IPS-20b (cell line): ENCODE measurements around the gene MED27.

Source experiments
- H3K27ac ChIP-seq: one replicate; pipeline ENCODE4 v1.5.1; 2013; ENCODE audit warnings: low read length
- H3K27me3 ChIP-seq: 2 replicates; pipeline ENCODE4 v1.6.1; 2013; ENCODE audit warnings: mild to moderate bottlenecking, low read length, inconsistent platforms; ENCODE audit not compliant: insufficient read depth
- H3K36me3 ChIP-seq: 2 replicates; pipeline ENCODE4 v1.6.1; 2013; ENCODE audit warnings: low read depth, mild to moderate bottlenecking, inconsistent platforms, low read length, moderate library complexity; ENCODE audit not compliant: insufficient read depth
- H3K4me1 ChIP-seq: 2 replicates; pipeline ENCODE4 v1.6.1; 2013; ENCODE audit warnings: mild to moderate bottlenecking, control low read depth, inconsistent platforms, low read length, moderate library complexity; ENCODE audit not compliant: insufficient read depth
- H3K4me3 ChIP-seq: 2 replicates; pipeline ENCODE4 v1.5.1; 2013; ENCODE audit warnings: mild to moderate bottlenecking, low read length, inconsistent platforms
- H3K9ac ChIP-seq: 2 replicates; pipeline ENCODE4 v1.6.1; 2013; ENCODE audit warnings: low read depth, mild to moderate bottlenecking, inconsistent platforms, low read length, moderate library complexity
- H3K9me3 ChIP-seq: 2 replicates; pipeline ENCODE4 v1.6.1; 2013; ENCODE audit warnings: mild to moderate bottlenecking, low read depth, low read length, inconsistent platforms; ENCODE audit not compliant: insufficient read depth

The MED27 gene

DNA sequence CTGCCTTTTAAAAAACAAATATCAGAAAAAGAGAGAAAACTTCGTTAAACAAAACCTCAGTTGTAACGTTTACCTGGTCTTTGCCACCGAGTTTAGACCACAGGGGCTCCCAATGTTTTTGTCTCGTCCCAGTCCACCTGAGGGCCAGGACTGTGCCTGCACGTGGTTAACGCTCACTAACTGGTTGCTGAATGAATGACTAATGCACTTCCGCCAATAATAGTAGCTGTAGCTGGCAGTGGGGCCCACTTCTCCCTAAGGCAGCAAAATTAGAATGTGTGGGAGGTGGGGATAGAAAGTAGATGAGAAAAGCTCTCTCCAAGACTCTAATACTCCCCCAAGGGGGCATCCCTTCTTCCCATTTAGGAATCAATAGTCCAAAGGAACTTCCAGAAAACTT, 29.1 kb upstream of the MED27 start:
- Histone ChIP-seq H3K27me3 (peaks cover 2% of the 10 kb centered on the region; the same call in 1 of the 2 replicates), H3K9me3 (no peaks in the 10 kb centered on the region), H3K4me3 (no peak overlapping the region), H3K4me1 (no peaks in the 10 kb centered on the region; the same call in none of the 2 replicates), H3K36me3 (no peaks in the 10 kb centered on the region), H3K27ac (no peak overlapping the region), H3K9ac (no peak overlapping the region)

DNA sequence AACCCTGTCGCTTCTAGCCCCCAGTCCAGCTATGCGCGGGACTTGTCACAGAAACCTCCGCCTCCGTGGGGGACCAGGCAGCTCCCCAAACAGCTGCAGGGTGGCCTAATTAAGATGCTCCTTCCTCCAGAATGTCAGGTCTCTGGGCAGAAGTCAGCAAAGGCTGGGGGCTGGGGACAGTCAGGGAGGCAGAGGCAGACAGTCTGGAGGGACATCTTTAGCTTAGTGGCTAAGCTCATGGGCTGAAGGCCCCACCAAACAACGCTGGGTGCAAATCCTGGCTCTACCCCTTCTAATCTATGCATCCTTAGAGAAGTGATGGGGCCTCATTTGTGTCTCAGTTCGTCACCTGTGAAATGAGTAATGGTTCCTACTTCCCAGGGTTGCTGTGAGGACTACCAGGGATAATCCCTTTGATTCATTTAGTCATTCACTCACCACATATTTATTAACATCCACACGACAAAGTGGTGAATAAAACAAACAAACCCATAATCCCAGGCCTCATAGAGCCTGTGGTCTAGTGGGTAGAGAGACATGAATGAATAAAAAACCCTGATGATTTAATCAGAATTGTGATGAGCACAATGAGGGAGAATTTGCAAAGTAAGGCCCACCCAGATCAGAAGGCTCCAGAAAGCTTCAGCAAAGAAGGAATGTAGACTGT, 20.2 kb upstream of the MED27 start:
- no peaks in the 10 kb centered on the region for H3K36me3 ChIP-seq
- H3K4me3 ChIP-seq, result no peak overlapping the region
- no peak overlapping the region for H3K9ac ChIP-seq
- H3K27me3 ChIP-seq, result peaks cover 3% of the 10 kb centered on the region; the same call in 1 of the 2 replicates
- H3K9me3 ChIP-seq, result no peaks in the 10 kb centered on the region
- H3K27ac ChIP-seq, result no peak overlapping the region
- H3K4me1 ChIP-seq, result no peaks in the 10 kb centered on the region

DNA sequence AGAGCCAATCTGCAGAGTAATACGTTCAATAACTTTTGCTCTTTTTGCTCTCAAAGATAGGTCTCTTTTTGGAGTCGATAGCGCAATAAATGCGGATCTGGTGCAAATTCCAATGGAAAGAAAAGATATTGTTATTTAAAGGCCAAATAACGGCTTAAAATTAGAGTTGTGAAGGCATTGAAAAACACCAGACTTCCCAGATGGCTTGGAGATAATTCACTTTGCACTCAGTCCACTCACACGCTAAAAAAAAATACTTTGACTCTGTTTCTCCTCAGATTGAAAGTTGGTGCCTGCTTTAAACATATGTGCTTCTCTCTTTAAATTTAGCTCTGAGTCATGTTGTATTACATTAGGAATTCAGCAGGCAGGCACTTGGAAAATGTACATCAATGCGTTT, 19.5 kb upstream of the MED27 start:
- H3K27ac ChIP-seq, result no peak overlapping the region
- peaks cover 3% of the 10 kb centered on the region; the same call in 1 of the 2 replicates for H3K27me3 ChIP-seq
- no peaks in the 10 kb centered on the region for H3K9me3 ChIP-seq
- H3K4me1 ChIP-seq, result no peaks in the 10 kb centered on the region
- no peaks in the 10 kb centered on the region for H3K36me3 ChIP-seq
- no peak overlapping the region for H3K4me3 ChIP-seq
- H3K9ac ChIP-seq, result no peak overlapping the region

DNA sequence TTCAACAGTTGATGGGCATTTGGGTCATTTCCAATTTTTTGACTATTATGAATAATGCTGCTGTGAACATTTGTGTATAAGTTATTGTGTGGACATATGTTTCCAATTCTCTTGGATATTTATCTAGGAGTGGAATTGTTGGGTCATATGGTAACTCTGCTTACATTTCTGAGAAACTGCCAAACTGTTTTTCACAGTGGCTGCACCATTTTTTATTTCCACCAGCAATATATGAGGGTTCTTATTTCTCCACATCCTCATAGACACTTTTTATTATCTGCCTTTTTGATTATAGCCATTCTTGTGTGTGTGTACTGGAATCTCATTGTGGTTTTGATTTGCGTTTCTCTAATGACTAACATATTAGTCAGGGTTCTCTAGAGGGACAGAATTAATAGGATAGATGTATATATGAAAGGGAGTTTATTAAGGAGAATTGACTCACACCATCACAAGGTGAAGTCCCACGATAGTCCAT, 14.7 kb upstream of the MED27 start:
- Histone ChIP-seq H3K27me3 (peaks cover 3% of the 10 kb centered on the region; the same call in 1 of the 2 replicates), H3K36me3 (no peaks in the 10 kb centered on the region), H3K9ac (no peak overlapping the region), H3K27ac (no peak overlapping the region), H3K4me3 (no peak overlapping the region), H3K9me3 (no peaks in the 10 kb centered on the region), H3K4me1 (no peaks in the 10 kb centered on the region)

DNA sequence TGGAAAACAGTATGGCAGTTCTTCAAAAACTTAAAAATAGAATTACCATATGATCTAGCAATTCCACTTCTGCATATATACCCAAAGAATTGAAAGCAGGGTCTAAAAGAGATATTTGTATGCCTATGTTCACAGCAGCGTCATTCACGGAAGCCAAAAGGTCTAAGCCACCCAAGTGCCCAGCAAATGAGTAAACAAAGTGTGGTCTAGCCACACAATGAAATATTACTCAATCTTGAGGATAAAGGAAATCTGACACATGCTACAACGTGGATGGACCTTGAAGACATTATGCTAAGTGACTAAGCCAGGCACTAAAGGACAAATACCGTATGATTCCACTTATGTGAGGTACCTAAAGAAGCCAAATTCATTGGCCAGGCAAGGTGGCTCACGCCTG, 11.1 kb upstream of the MED27 start:
- Histone ChIP-seq H3K9me3 (no peaks in the 10 kb centered on the region; the same call in 1 of the 2 replicates), H3K36me3 (no peaks in the 10 kb centered on the region), H3K27me3 (no peaks in the 10 kb centered on the region), H3K9ac (no peak overlapping the region), H3K4me1 (no peaks in the 10 kb centered on the region), H3K4me3 (no peak overlapping the region), H3K27ac (no peak overlapping the region)

DNA sequence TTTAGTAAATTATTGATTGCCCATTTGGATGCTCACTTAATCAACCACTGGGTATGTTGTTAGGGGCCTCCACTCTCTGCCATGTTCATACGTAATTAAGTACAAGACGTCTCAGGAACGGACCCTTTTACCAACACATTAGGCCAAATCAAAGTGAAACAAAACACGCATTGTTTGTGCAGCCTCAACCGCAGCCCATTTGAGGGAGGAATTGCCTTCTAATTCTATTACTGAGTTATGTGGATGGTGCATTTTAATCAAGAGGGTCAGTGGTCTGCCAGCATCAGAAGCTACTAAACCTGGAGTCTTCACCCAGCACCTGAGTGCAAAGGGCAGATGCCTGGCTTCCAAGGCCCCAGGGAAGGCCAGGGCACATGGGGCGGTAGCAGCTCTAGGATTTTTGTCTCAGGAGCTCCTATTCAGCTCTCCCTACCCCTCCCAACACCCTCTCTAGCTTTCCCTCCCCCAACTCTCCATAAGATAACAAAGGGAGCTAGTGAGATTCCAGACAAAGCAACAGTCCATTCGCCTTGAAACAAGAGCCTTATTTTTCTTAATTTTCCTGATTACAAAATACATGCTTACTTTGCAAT, 7.9 kb upstream of the MED27 start:
- Histone ChIP-seq H3K9ac (no peak overlapping the region), H3K27me3 (no peaks in the 10 kb centered on the region), H3K9me3 (no peaks in the 10 kb centered on the region; the same call in 1 of the 2 replicates)

DNA sequence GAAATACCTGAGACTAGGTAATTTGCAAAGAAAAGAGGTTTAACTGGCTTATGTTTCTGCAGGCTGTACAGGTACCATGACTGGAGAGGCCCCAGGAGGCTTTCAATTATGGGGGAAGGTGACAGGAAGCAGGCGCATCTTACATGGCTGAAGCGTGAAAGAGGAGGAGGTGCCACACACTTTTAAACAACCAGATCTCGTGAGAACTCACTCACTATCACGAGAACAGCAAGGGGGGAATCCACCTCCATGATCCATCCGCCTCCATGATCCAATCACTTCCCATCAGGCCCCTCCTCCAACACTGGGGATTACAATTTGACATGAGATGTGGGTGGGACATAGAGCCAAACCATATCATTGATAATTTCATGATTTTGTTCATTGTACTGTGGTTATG, 2.5 kb upstream of the MED27 start:
- H3K4me1 ChIP-seq, result 0 out of 2 replicates have a peak, but pooled peaks cover 4% of the 10 kb centered on the region
- H3K27ac ChIP-seq, result no peak overlapping the region
- H3K27me3 ChIP-seq, result no peaks in the 10 kb centered on the region

More for the DNA sequence above, 7.9 kb upstream of the MED27 start:
- Histone ChIP-seq H3K36me3 (no peaks in the 10 kb centered on the region), H3K27ac (no peak overlapping the region), H3K4me1 (no peaks in the 10 kb centered on the region), H3K4me3 (no peak overlapping the region)

DNA sequence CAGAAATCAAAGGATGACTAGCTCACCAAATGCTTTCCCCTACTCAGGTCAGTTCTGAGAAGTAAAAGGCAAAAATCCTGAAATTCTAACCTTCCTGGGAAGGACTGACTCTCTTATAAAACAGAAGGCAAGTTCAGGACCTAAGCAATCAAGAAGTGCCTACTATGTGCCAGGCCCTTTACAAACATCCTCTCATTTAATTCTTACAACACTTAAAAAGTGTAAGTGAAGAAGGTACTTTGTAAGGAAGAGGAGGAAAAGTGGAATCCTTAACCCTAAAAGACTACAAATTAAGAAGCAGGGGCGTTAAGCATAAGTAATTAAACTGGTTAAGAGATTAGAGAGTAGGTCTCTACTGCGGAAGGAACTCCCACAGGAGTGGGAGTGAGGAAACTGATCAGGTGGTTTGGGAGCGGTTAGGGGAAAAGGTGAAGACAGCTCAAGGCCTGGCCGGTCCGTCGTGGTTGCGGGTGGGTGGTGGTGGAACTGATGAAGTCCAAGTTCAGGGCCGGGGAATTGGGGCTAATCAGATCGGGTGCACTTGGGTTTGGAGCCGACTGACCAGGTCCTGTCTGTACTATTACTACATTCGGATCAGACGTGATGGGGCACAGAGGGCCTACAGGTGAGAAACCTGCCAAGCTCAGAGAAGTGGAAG, 839 bp downstream of the MED27 start:
- Histone ChIP-seq H3K9ac (peak overlapping the region; percentile 74), H3K36me3 (peaks cover 27% of the 10 kb centered on the region), H3K4me3 (peak overlapping the region; percentile 84), H3K27ac (no peak overlapping the region), H3K4me1 (0 out of 2 replicates have a peak, but pooled peaks cover 4% of the 10 kb centered on the region), H3K27me3 (no peaks in the 10 kb centered on the region), H3K9me3 (no peaks in the 10 kb centered on the region)

More for the DNA sequence above, 2.5 kb upstream of the MED27 start:
- Histone ChIP-seq H3K4me3 (no peak overlapping the region), H3K9ac (no peak overlapping the region), H3K36me3 (peaks cover 4% of the 10 kb centered on the region; the same call in 1 of the 2 replicates), H3K9me3 (no peaks in the 10 kb centered on the region)

DNA sequence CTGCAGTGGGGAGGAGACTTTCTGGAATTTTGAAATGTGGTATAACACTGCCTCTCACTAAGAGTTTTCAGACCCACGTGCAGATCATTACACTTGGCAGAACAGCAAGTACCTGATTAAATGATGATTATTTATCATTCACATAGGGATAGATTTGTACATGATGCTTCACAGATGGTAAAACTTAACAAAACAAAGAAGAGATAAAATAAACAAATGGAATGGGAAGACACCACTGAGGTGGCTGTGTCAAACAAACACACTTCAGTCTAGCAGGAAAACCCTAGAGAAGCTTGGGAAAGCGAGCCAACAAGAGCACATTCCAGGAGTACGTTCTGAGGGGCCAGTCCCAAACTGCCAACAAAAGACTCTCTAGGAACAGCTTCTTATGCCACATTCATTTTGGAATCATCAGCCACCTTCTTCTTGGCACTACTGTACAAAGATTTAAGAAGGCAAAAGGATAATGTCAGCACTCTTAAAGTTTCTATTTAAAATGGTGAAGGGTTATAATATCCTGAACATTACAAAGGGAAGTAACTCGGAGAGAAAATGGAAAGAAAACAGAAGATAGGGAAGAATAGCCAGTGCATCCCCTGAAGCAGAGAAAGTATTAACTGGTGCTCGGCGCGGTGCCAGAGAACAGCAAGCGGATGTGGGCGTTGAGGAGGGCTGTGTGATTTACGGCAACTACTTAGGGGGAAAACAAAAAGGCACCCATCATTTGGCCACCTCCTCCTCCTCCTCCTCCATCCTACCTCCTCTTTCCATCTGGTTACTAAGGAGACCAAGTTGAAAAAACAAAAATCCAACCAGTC, 1.6 kb downstream of the MED27 start:
- no peak overlapping the region for H3K27ac ChIP-seq

DNA sequence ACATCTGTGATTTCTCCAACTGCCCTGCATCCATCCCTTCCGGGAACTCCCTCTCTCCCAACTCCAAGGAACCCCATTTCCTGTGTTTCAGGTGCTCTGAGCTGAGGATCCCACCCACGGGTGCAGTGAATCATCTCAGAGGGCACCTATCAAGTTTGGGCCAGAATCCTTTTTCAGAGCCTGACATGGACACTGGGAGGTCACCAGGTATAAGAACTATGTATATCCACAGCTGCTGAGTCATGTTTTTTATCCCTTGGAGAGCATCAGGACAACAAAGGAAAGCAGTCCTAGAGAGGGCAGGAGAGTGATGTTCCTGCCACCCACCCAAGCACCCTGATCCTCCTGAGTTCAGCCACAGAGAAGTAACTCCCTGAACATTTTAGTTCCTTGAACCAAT, 3.8 kb downstream of the MED27 start:
- H3K36me3 ChIP-seq, result peaks cover 42% of the 10 kb centered on the region
- no peaks in the 10 kb centered on the region for H3K27me3 ChIP-seq
- H3K4me3 ChIP-seq, result no peak overlapping the region
- 0 out of 2 replicates have a peak, but pooled peaks cover 4% of the 10 kb centered on the region for H3K4me1 ChIP-seq
- H3K9ac ChIP-seq, result no peak overlapping the region
- H3K27ac ChIP-seq, result no peak overlapping the region
- no peaks in the 10 kb centered on the region for H3K9me3 ChIP-seq

More for the DNA sequence above, 1.6 kb downstream of the MED27 start:
- Histone ChIP-seq H3K36me3 (peaks cover 32% of the 10 kb centered on the region), H3K9me3 (no peaks in the 10 kb centered on the region), H3K27me3 (no peaks in the 10 kb centered on the region), H3K9ac (peak overlapping the region; percentile 74; the same call in 1 of the 2 replicates), H3K4me3 (peak overlapping the region; percentile 84), H3K4me1 (0 out of 2 replicates have a peak, but pooled peaks cover 4% of the 10 kb centered on the region)

DNA sequence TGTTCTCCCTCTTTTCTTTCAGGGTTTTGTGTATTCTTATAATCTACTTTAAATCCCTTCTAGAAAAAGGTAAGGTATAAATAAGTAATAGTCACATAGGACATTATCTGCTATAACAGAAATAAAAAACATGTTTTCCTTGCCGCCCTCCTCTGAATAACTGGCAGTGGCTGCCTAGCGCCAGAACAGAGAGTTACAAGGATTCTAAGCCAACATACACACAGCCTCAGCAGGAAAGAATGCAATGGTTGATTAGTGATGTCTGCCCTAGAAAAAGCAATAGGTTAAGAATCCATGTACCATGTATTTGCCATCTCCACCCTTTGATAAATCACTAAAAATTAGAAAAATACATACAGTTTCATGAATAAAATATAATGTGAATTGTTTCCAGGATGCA, 4.9 kb downstream of the MED27 start:
- H3K9ac ChIP-seq, result no peak overlapping the region
- no peak overlapping the region for H3K27ac ChIP-seq
- H3K4me1 ChIP-seq, result 0 out of 2 replicates have a peak, but pooled peaks cover 4% of the 10 kb centered on the region

More for the DNA sequence above, 4.9 kb downstream of the MED27 start:
- H3K4me3 ChIP-seq, result no peak overlapping the region
- no peaks in the 10 kb centered on the region for H3K27me3 ChIP-seq
- no peaks in the 10 kb centered on the region for H3K9me3 ChIP-seq
- H3K36me3 ChIP-seq, result peaks cover 44% of the 10 kb centered on the region
